ENCODE data around the gene NDUFB7.
A peak's percentile ranks its signal among the peaks of the same experiment; 100 is the strongest.

The NDUFB7 gene

GRCh38 chr19:14555918-14556661, 15.8 kb downstream of the NDUFB7 start:
- TF ChIP-seq CTCF (conservative IDR thresholded peaks at IDR 0.05): no peak
- no peak overlapping the region; the same call in 1 of the 2 replicates for H3K27ac ChIP-seq

DNA sequence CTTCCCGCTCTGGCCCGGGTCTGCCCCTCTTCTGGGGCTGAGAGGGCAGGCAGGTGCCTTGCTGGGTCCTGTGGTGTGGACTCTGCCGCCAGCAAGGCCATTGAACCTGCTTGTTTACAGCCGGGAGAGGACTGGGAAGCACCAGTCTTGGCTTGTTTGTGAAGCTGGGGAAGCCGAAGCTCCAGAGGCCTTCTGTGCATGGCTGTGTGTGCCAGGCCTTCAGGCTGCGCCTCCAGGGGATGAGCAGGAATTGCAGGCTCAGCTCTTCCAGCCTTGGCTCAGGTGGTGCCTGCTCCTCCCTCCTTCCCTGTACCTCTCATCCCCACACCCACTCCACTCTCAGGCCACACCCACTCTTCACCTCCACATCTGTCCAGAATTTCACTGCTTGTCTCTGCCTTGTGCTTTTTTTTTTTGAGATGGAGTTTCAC, 17.5 kb downstream of the NDUFB7 start:
- peak overlapping the region; percentile 82 for H3K27ac ChIP-seq
- TF ChIP-seq CTCF (conservative IDR thresholded peaks at IDR 0.05): peak; percentile 40; the same call in 1 of the 2 replicates

DNA sequence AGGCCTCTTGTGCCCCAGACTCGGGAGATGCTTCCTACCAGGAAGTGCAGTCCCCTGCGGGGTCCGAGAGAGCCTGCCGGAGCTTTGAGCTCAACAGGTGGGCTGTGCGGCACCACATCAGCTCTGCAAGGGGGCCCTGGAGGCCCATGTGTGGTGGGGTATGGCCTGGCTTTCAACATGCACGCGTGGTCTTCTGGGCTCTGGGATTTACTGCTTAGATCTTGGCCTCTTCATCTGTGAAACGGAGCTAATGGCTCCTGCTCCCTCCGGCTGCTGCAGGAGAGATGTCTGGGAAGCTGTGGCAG, 18.0 kb downstream of the NDUFB7 start:
- no peak for TF ChIP-seq CTCF (conservative IDR thresholded peaks at IDR 0.05)
- peak overlapping the region; percentile 82 for H3K27ac ChIP-seq

DNA sequence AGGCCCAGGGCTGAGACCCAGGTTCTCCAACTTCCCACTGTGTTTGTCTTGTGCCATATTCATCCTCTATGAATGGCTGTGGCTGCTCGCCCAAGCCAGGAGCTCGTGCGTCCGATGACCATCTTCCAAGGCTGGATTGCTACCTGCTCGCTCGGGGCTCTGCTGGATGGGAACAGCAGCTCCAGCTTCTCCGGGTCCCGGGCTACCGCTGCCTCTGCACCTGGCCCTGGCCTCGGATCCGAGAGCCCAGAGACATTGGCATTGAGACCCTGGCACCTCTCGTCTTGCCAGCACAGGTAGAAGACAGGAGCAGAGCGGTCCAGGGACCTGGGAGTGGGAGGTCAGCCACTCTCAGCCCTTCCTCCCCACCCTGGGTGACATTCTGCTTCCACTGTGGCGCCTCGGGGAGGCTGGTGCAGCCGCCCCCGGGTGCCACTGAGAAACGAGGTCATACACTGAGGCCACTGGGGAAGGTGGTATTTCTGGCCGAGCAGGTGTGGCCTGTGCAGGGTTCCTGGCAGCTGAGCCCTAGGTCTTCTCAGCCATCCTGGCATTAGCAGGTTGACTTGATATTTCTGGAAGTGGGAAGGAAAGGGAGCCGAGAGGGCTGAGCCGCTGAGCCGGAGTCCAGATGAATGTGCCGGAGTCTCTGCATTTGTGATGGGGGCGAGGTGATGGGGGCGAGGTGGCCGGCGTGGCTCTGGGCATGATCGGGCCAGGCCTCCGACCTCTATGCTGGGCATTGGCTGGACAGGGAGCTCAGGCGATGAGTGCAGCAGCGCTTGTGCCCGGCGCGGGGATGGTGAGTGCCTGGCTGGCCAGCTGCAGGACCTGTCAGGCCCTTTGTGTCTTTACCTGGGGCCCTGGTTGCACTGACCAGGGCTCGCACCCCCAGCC, 18.6 kb downstream of the NDUFB7 start:
- peak overlapping the region; percentile 82 for H3K27ac ChIP-seq
- no peak for TF ChIP-seq CTCF (conservative IDR thresholded peaks at IDR 0.05)

GRCh38 chr19:14552006-14552360, 19.9 kb downstream of the NDUFB7 start:
- H3K27ac ChIP-seq: peak overlapping the region; percentile 82; the same call in 1 of the 2 replicates

- peak overlapping the region; percentile 82 for H3K27ac ChIP-seq
Observed at GRCh38 chr19:14551134-14552005, 20.5 kb downstream of the NDUFB7 start.

DNA sequence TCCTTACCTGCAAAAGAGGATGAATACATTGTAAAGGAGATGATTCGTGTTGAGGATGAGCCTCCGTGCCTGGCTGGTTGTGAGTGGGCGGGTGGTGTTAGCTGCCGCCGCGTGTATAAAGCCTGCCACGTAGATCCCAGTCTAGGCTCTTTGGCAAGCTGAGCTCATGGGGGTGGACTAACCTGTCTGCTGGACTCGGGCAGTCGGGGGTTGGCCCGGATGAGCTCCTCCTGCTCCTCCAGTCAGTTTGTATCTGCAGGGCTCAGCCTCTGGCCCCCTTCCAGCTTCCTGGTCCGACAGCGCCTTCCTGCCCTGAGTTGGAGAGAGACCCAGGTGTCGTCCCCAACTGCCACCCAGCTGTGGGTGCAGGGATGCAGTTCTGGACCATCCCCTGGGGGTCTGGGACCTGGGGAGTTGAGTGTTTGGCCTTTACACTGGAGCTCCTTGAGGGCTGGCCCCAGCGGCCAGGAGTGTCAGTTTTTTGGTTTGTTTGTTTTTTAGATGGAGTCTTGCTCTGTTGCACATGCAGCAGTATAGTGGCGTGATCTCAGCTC, 21.6 kb downstream of the NDUFB7 start:
- TF ChIP-seq CTCF (conservative IDR thresholded peaks at IDR 0.05): 0 out of 2 replicates have a peak, but pooled peaks have one; percentile 6
- peak overlapping the region; percentile 82 for H3K27ac ChIP-seq

GRCh38 chr19:14545716-14546082, 26.2 kb downstream of the NDUFB7 start:
- TF ChIP-seq CTCF (conservative IDR thresholded peaks at IDR 0.05): no peak
- H3K27ac ChIP-seq: no peak overlapping the region

Data from VCaP (cell line).